Esophagus (tissue), 2 donors: ENCODE results near the gene DAP3. TPM values are rescaled to one million over a fixed set of nuclear protein-coding genes. Genes with fewer than 3 reads are reported as not detected.
"Not testable (repeated sequence)": the region's sequence is repeated elsewhere in the genome, so short reads cannot be mapped to it uniquely, and the experiment has no call there.

ENCODE experiments used
- H3K27ac ChIP-seq, 2 donors: one replicate each; pipeline ENCODE4 v1.5.1; 2013; ENCODE audit warnings: low read depth in 2 of 2, mild to moderate bottlenecking in 2 of 2, inconsistent platforms in 1 of 2, low read length in 1 of 2, moderate library complexity in 1 of 2
- H3K27me3 ChIP-seq, 2 donors: one replicate each; pipeline ENCODE4 v1.6.1; 2013; ENCODE audit warnings: low read length in 2 of 2, control low read depth in 1 of 2, mild to moderate bottlenecking in 1 of 2; ENCODE audit not compliant: insufficient read depth in 2 of 2, control insufficient read depth in 1 of 2
- H3K36me3 ChIP-seq, 2 donors: one replicate each; pipeline ENCODE4 v1.6.1; 2013; ENCODE audit warnings: low read length in 1 of 2; ENCODE audit not compliant: control insufficient read depth in 2 of 2, insufficient read depth in 2 of 2
- H3K4me1 ChIP-seq, 2 donors: one replicate each; pipeline ENCODE4 v1.6.1; 2013; ENCODE audit warnings: low read length in 1 of 2; ENCODE audit not compliant: control insufficient read depth in 2 of 2, insufficient read depth in 2 of 2
- H3K4me3 ChIP-seq, 2 donors: one replicate each; pipeline ENCODE4 v1.5.1; 2013; ENCODE audit warnings: low read length in 2 of 2, mild to moderate bottlenecking in 2 of 2, low read depth in 1 of 2, moderate library complexity in 1 of 2
- H3K9me3 ChIP-seq, 2 donors: one replicate each; pipeline ENCODE4 v1.6.1; 2013; ENCODE audit warnings: mild to moderate bottlenecking in 2 of 2, low read depth in 1 of 2, low read length in 1 of 2, moderate library complexity in 1 of 2; ENCODE audit not compliant: control insufficient read depth in 2 of 2, insufficient read depth in 1 of 2
- WGBS, 2 donors: extraction: QIAGEN DNeasy Blood & Tissue Kit; methylation state at CpG; one replicate each; pipeline ENCODE4 v1.1.7; 2013; 5-methylcytosine and 5-hydroxymethylcytosine counted together
- polyA plus RNA-seq, 2 donors: library from polyadenylated mRNA; stranded (reverse); fragments of 200-250 nt; gene quantifications; one replicate each; pipeline ENCODE4 v1.2.3, GENCODE V29; 2013
- donor health status: healthy with polysubstance abuse.
- donor health status: Bipolar disorder and iron deficiency.

DAP3 gene
- polyA plus RNA-seq, 2 donors = 57.6 to 65.8 TPM

GRCh38 chr1:155678992-155679391 is 9.9 kb upstream of the DAP3 start:
- H3K9me3 ChIP-seq, H3K27ac ChIP-seq, H3K4me3 ChIP-seq, H3K4me1 ChIP-seq, H3K27me3 ChIP-seq: not testable (repeated sequence)
- H3K36me3 ChIP-seq = peaks cover 9 to 15% of the 10 kb centered on the region in 2 donors
- 91 to 97% methylated on average over 1 of the region's 1 CpG for WGBS, 2 donors

GRCh38 chr1:155680531-155680930 is 8.4 kb upstream of the DAP3 start:
- WGBS, 2 donors = 92 to 94% methylated on average over 6 of the region's 6 CpGs
- peaks cover 5 to 9% of the 10 kb centered on the region in 2 donors for H3K36me3 ChIP-seq
- no peaks in the 10 kb centered on the region for H3K27me3 ChIP-seq
- H3K4me3 ChIP-seq = no peak overlapping the region
- H3K27ac ChIP-seq = no peak overlapping the region
- no peaks in the 10 kb centered on the region for H3K4me1 ChIP-seq
- H3K9me3 ChIP-seq = no peaks in the 10 kb centered on the region

GRCh38 chr1:155681776-155682175 is 7.1 kb upstream of the DAP3 start:
- no peak overlapping the region for H3K4me3 ChIP-seq
- H3K36me3 ChIP-seq = peaks cover 5% of the 10 kb centered on the region in 2 donors
- no peaks in the 10 kb centered on the region for H3K9me3 ChIP-seq
- H3K27ac ChIP-seq = no peak overlapping the region
- no peaks in the 10 kb centered on the region for H3K27me3 ChIP-seq
- WGBS, 2 donors = 91% methylated on average over 2 of the region's 2 CpGs
- H3K4me1 ChIP-seq = no peaks in the 10 kb centered on the region

GRCh38 chr1:155687705-155688323 is 1.1 kb upstream of the DAP3 start:
- H3K4me3 ChIP-seq = peak overlapping the region; percentile 98 to 99
- not testable (repeated sequence) for H3K9me3 ChIP-seq, H3K27me3 ChIP-seq, H3K4me1 ChIP-seq, H3K36me3 ChIP-seq
- 0 to 1% methylated on average over 23 to 28 of the region's 35 CpGs for WGBS, 2 donors
- H3K27ac ChIP-seq = peak overlapping the region; percentile 99 to 100

GRCh38 chr1:155688324-155689080 is 389 bp upstream of the DAP3 start, which contains the start of gene YY1AP1:
TSS of gene YY1AP1 (minus strand) at chr1:155688774. CDS start at chr1:155680436, 8,338 bp downstream.
- Histone ChIP-seq H3K4me3 (peak within 1 kb of the TSS; percentile 98 to 99), H3K9me3 (no peaks in the 10 kb centered on the region), H3K27me3 (no peaks in the 10 kb centered on the region), H3K4me1 (peaks cover 0 to 3% of the 10 kb centered on the region in 2 donors), H3K36me3 (peaks cover 0 to 3% of the 10 kb centered on the region in 2 donors), H3K27ac (peak within 1 kb of the TSS; percentile 99 to 100)
- 0% methylated on average over 67 to 81 of the region's 81 CpGs for WGBS, 2 donors

- Histone ChIP-seq H3K27me3 (no peaks in the 10 kb centered on the region), H3K27ac (no peak overlapping the region), H3K4me1 (peaks cover 2 to 3% of the 10 kb centered on the region in 2 donors), H3K36me3 (peaks cover 0 to 3% of the 10 kb centered on the region in 2 donors), H3K4me3 (no peak overlapping the region), H3K9me3 (no peaks in the 10 kb centered on the region)
- 96 to 97% methylated on average over 8 of the region's 8 CpGs for WGBS, 2 donors
Observed at GRCh38 chr1:155691992-155692528, 3.2 kb downstream of the DAP3 start.

- no peak overlapping the region for H3K27ac ChIP-seq
- H3K27me3 ChIP-seq = no peaks in the 10 kb centered on the region
- H3K9me3 ChIP-seq = no peaks in the 10 kb centered on the region
- H3K4me1 ChIP-seq = peaks cover 2 to 3% of the 10 kb centered on the region in 2 donors
- H3K4me3 ChIP-seq = no peak overlapping the region
- peaks cover 0 to 3% of the 10 kb centered on the region in 2 donors for H3K36me3 ChIP-seq
- WGBS, 2 donors = 84 to 87% methylated on average over 7 of the region's 7 CpGs
Observed at GRCh38 chr1:155694167-155694566, 5.3 kb downstream of the DAP3 start.

- Histone ChIP-seq H3K27me3 (no peaks in the 10 kb centered on the region), H3K4me1 (peaks cover 2% of the 10 kb centered on the region in 2 donors), H3K9me3 (no peaks in the 10 kb centered on the region), H3K4me3 (no peak overlapping the region), H3K27ac (peak overlapping the region; percentile 35 to 53), H3K36me3 (peaks cover 0 to 3% of the 10 kb centered on the region in 2 donors)
- WGBS, 2 donors = 27 to 34% methylated on average over 4 of the region's 4 CpGs
Observed at GRCh38 chr1:155695072-155695471, 6.2 kb downstream of the DAP3 start.

GRCh38 chr1:155695608-155696007 is 6.7 kb downstream of the DAP3 start:
- no peaks in the 10 kb centered on the region for H3K27me3 ChIP-seq
- peaks cover 0 to 2% of the 10 kb centered on the region in 2 donors for H3K4me1 ChIP-seq
- 87 to 90% methylated on average over 3 of the region's 3 CpGs for WGBS, 2 donors
- peak overlapping the region in 1 of 2 donors; percentile 53 for H3K27ac ChIP-seq
- no peak overlapping the region for H3K4me3 ChIP-seq
- H3K36me3 ChIP-seq = peaks cover 0 to 3% of the 10 kb centered on the region in 2 donors
- H3K9me3 ChIP-seq = no peaks in the 10 kb centered on the region
